K562 (cell line): ENCODE measurements around the gene SCARF2. TPM values are rescaled to one million over a fixed set of nuclear protein-coding genes. Genes with fewer than 3 reads are reported as not detected.
A peak's percentile ranks its signal among the peaks of the same experiment; 100 is the strongest.

Experiments used
- ARID1B ChIP-seq: fragments of 450-650 bp; IDR thresholded peaks from 2 replicates; pipeline ENCODE4 v1.6.1; 2016; ENCODE audit warnings: antibody characterized with exemption, mild to moderate bottlenecking, inconsistent platforms
- CBFA2T3 ChIP-seq: fragments of 450-650 bp; IDR thresholded peaks from 2 replicates; pipeline ENCODE4 v1.6.1; 2017
- CREB1 ChIP-seq, 2 experiments: sonication (generic) in 1 of 2; formaldehyde crosslinking in 1 of 2; IDR thresholded peaks; 2 replicates each; pipeline versions ENCODE4 v1.6.1 to v1.8.0; 2012 to 2022; ENCODE audit warnings: inconsistent platforms in 1 of 2, mild to moderate bottlenecking in 1 of 2, missing genetic modification reagents in 1 of 2, moderate library complexity in 1 of 2
- CTCFL ChIP-seq: IDR thresholded peaks from 2 replicates; pipeline ENCODE4 v1.6.1; 2011; ENCODE audit warnings: borderline replicate concordance, low read depth, mild to moderate bottlenecking, moderate library complexity, low read length; ENCODE audit not compliant: insufficient read depth, poor library complexity, severe bottlenecking
- CXXC5 ChIP-seq: fragments of 250-450 bp; sonication (Bioruptor Pico); IDR thresholded peaks from 2 replicates; pipeline ENCODE4 v1.8.0; 2022; ENCODE audit warnings: inconsistent platforms, mild to moderate bottlenecking, moderate library complexity
- IRF1 ChIP-seq: sonication (generic); formaldehyde crosslinking; IDR thresholded peaks from 2 replicates; pipeline ENCODE4 v1.8.0; 2022; ENCODE audit warnings: missing genetic modification reagents, mild to moderate bottlenecking, borderline replicate concordance
- KAT8 ChIP-seq: fragments of 450-650 bp; IDR thresholded peaks from 2 replicates; pipeline ENCODE4 v1.6.1; 2016; ENCODE audit warnings: low read depth, mild to moderate bottlenecking
- KLF13 ChIP-seq: fragments of 450-650 bp; IDR thresholded peaks from 2 replicates; pipeline ENCODE4 v1.6.1; 2016; ENCODE audit warnings: missing genetic modification characterization, low read depth, mild to moderate bottlenecking, missing compliant biosample characterization, moderate library complexity, borderline replicate concordance
- LCOR ChIP-seq: sonication (generic); formaldehyde crosslinking; IDR thresholded peaks from 2 replicates; pipeline ENCODE4 v1.8.0; 2022; ENCODE audit warnings: mild to moderate bottlenecking, missing genetic modification reagents
- NFIX ChIP-seq: fragments of 250-450 bp; sonication (Bioruptor Pico); IDR thresholded peaks from 2 replicates; pipeline ENCODE4 v1.4.0; 2020; ENCODE audit warnings: low read depth, mild to moderate bottlenecking, moderate library complexity
- PTTG1 ChIP-seq: fragments of 450-650 bp; IDR thresholded peaks from 2 replicates; pipeline ENCODE4 v1.6.1; 2016; ENCODE audit warnings: low read depth, mild to moderate bottlenecking, missing genetic modification characterization, missing compliant biosample characterization
- RB1 ChIP-seq: fragments of 450-650 bp; IDR thresholded peaks from 2 replicates; pipeline ENCODE4 v1.6.1; 2017; ENCODE audit warnings: low read depth, mild to moderate bottlenecking
- RBFOX2 ChIP-seq: fragments of 200-400 bp; formaldehyde crosslinking; IDR thresholded peaks from 2 replicates; pipeline ENCODE4 v1.6.1; 2017; ENCODE audit warnings: low read depth, mild to moderate bottlenecking, low read length, moderate library complexity
- RBM39 ChIP-seq: fragments of 200-400 bp; formaldehyde crosslinking; optimal IDR thresholded peaks from 2 replicates; pipeline ENCODE3; 2018; ENCODE audit warnings: low read depth, low read length
- RNF2 ChIP-seq: sonication (generic); IDR thresholded peaks from 2 replicates; pipeline ENCODE4 v1.6.1; 2016
- TCF15 ChIP-seq: fragments of 250-450 bp; sonication (Bioruptor Pico); IDR thresholded peaks from 2 replicates; pipeline ENCODE4 v1.8.0; 2022; ENCODE audit warnings: moderate library complexity, mild to moderate bottlenecking, inconsistent platforms
- TFAP4 ChIP-seq: sonication (generic); formaldehyde crosslinking; IDR thresholded peaks from 2 replicates; pipeline ENCODE4 v1.8.0; 2022; ENCODE audit warnings: missing genetic modification reagents, mild to moderate bottlenecking, moderate library complexity, borderline replicate concordance
- TOE1 ChIP-seq, 2 experiments: fragments of 450-650 bp in 1 of 2; sonication (generic) in 1 of 2; formaldehyde crosslinking in 1 of 2; IDR thresholded peaks; 2 replicates each; pipeline versions ENCODE4 v1.7.1 to v1.8.0; 2016 to 2022; ENCODE audit warnings: borderline replicate concordance in 2 of 2, mild to moderate bottlenecking in 2 of 2, antibody characterized with exemption in 1 of 2, inconsistent platforms in 1 of 2, low read depth in 1 of 2, missing genetic modification reagents in 1 of 2, moderate library complexity in 1 of 2
- ZC3H8 ChIP-seq: fragments of 450-650 bp; IDR thresholded peaks from 2 replicates; pipeline ENCODE4 v1.6.1; 2017
- ZFX ChIP-seq: sonication (generic); formaldehyde crosslinking; IDR thresholded peaks from 2 replicates; pipeline ENCODE4 v1.8.0; 2022; ENCODE audit warnings: mild to moderate bottlenecking, missing genetic modification reagents, moderate library complexity
- ZNF12 ChIP-seq: sonication (generic); formaldehyde crosslinking; IDR thresholded peaks from 2 replicates; pipeline ENCODE4 v1.4.0; 2020; ENCODE audit warnings: mild to moderate bottlenecking, missing genetic modification reagents
- ZNF253 ChIP-seq: fragments of 250-450 bp; sonication (Bioruptor Pico); conservative IDR thresholded peaks from 2 replicates; pipeline ENCODE4 v1.6.1; 2021; ENCODE audit warnings: mild to moderate bottlenecking
- ZNF324 ChIP-seq: fragments of 250-450 bp; sonication (Bioruptor Pico); IDR thresholded peaks from 2 replicates; pipeline ENCODE4 v1.4.0; 2020; ENCODE audit warnings: mild to moderate bottlenecking
- ZNF696 ChIP-seq: fragments of 250-450 bp; sonication (Bioruptor Pico); conservative IDR thresholded peaks from 2 replicates; pipeline ENCODE4 v1.4.0; 2020; ENCODE audit warnings: mild to moderate bottlenecking, moderate library complexity
- ZNF785 ChIP-seq: fragments of 250-450 bp; sonication (Bioruptor Pico); IDR thresholded peaks from 2 replicates; pipeline ENCODE4 v1.4.0; 2020; ENCODE audit warnings: mild to moderate bottlenecking
- polyA plus RNA-seq, 8 experiments: library from polyadenylated mRNA; depleted of rRNA in 4 of 8; stranded (reverse) in 5 of 8; unstranded in 3 of 8; fragments of >200 nt; fragmentation: Nextera tagmentation in 2 of 8; fragmentation: Illumina TruSeq in 1 of 8; extraction: Ambion mirVana in 2 of 8; extraction: Trizol in 1 of 8; gene quantifications; 2 replicates each; pipeline versions ENCODE4 v1.2.1 to v1.2.3, GENCODE V29; 2011 to 2014; ENCODE audit warnings: inconsistent platforms in 1 of 8, missing spikeins in 1 of 8
- total RNA-seq, 7 experiments: library from RNA; depleted of rRNA in 6 of 7; stranded (reverse); fragments of >200 nt in 6 of 7; fragmentation: Illumina TruSeq in 2 of 7; extraction: Trizol in 2 of 7; gene quantifications; 2 replicates each; pipeline versions ENCODE4 v1.2.1 to v1.2.3, GENCODE V29; 2011 to 2021; ENCODE audit warnings: low replicate concordance in 1 of 7

Gene SCARF2
- total and polyA plus RNA-seq, 9 of the 15 experiments (the other 6 are each of a cell fraction or from before 2014, with no cell fraction given), result 0.06 to 0.32 (median 0.21) TPM; not detected in 5

- no peak for TF ChIP-seq TCF15 (CRISPR knock-in tag)
- TF ChIP-seq ZFX (CRISPR knock-in tag), result 0 out of 2 replicates have a peak, but pooled peaks have one; percentile 1
- TF ChIP-seq ZNF696 (CRISPR knock-in tag), result no peak
- TF ChIP-seq ARID1B, result no peak
- no peak for TF ChIP-seq ZNF253 (CRISPR knock-in tag)
- no peak for TF ChIP-seq TFAP4
- no peak for TF ChIP-seq KAT8
- TF ChIP-seq CBFA2T3, result no peak
- no peak for TF ChIP-seq IRF1 (CRISPR knock-in tag)
- TF ChIP-seq TOE1 (IDR thresholded peaks at IDR 0.05; ENCODE audit: borderline replicate concordance), result no peak
- 0 out of 2 replicates have a peak, but pooled peaks have one; percentile 85 for TF ChIP-seq TOE1 (CRISPR knock-in tag; IDR thresholded peaks at IDR 0.05; ENCODE audit: borderline replicate concordance, low read depth)
- TF ChIP-seq PTTG1 (tag), result no peak
- TF ChIP-seq ZNF12, result no peak
- TF ChIP-seq LCOR (CRISPR knock-in tag), result no peak
- no peak for TF ChIP-seq RB1
- TF ChIP-seq RBM39, result peak; percentile 33
- TF ChIP-seq CTCFL, result no peak
- no peak for TF ChIP-seq CXXC5 (CRISPR knock-in tag)
- TF ChIP-seq CREB1 (IDR thresholded peaks at IDR 0.05), result no peak
- no peak for TF ChIP-seq CREB1 (CRISPR knock-in tag; IDR thresholded peaks at IDR 0.05)
- no peak for TF ChIP-seq ZNF324 (CRISPR knock-in tag)
- no peak for TF ChIP-seq RBFOX2
- no peak for TF ChIP-seq NFIX
- no peak for TF ChIP-seq KLF13 (tag)
- no peak for TF ChIP-seq ZNF785 (CRISPR knock-in tag)
- no peak for TF ChIP-seq ZC3H8
- TF ChIP-seq RNF2, result no peak
Measured at GRCh38 chr22:20422271-20423007, 15.2 kb downstream of the SCARF2 start (continued).
